AG09319 (cell line): ENCODE data around the gene EPSTI1.

ENCODE experiments used
- DNase-seq: peaks from one replicate; pipeline ENCODE4 v3.0.0-alpha.2; 2010; ENCODE audit warnings: low read depth; ENCODE audit errors: extremely low read depth
- TF ChIP-seq, protein P1 (sequence below): IDR thresholded peaks from 2 replicates; pipeline ENCODE4 v1.5.1; 2011; ENCODE audit warnings: low read depth, mild to moderate bottlenecking, inconsistent platforms, low read length, moderate library complexity

The EPSTI1 gene

GRCh38 chr13:43003010-43003409 lies 11.0 kb upstream of the EPSTI1 start:
- TF ChIP-seq, protein P1, sequence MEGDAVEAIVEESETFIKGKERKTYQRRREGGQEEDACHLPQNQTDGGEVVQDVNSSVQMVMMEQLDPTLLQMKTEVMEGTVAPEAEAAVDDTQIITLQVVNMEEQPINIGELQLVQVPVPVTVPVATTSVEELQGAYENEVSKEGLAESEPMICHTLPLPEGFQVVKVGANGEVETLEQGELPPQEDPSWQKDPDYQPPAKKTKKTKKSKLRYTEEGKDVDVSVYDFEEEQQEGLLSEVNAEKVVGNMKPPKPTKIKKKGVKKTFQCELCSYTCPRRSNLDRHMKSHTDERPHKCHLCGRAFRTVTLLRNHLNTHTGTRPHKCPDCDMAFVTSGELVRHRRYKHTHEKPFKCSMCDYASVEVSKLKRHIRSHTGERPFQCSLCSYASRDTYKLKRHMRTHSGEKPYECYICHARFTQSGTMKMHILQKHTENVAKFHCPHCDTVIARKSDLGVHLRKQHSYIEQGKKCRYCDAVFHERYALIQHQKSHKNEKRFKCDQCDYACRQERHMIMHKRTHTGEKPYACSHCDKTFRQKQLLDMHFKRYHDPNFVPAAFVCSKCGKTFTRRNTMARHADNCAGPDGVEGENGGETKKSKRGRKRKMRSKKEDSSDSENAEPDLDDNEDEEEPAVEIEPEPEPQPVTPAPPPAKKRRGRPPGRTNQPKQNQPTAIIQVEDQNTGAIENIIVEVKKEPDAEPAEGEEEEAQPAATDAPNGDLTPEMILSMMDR, result no peak
- DNase-seq, result no peak

DNA sequence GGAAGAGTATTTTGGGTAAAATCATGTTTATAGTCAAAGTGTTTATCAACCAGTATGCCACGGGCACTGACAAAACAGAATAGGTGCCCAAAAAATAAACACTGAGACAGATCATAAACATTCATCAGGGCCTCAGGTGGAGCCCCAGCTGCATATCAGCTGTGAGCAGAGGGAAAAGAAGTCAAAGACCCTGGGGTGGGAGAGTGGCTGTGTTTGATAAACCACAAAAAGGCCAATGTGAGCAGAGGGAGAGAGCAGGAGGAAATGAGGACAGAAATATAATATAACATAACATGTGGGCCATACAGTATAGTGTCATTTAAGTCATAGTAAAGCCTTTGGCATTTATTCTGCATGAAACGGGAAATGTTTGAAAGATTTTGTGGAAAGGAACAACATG lies 10.0 kb upstream of the EPSTI1 start:
- DNase-seq, result no peak
- TF ChIP-seq, protein P1, result no peak

DNA sequence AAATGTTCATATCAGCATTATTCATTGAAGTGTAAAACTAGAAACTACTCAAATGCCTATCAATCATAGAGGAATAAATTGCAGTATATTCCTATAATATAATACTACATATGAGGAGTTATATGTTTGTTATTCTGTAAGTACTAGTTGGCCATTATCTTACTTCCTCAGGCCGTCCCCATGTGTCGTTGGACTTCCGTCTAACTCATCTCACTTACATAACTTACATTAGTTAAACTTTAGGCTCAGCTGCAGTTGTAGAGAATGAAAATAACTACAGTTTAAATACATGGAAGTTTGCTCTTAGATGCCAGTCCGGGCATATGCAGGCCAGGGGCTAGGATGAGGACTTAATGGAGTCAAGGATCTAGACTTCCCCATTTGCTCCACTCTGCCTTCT lies 8.6 kb upstream of the EPSTI1 start:
- no peak for DNase-seq
- TF ChIP-seq, protein P1, result no peak

DNA sequence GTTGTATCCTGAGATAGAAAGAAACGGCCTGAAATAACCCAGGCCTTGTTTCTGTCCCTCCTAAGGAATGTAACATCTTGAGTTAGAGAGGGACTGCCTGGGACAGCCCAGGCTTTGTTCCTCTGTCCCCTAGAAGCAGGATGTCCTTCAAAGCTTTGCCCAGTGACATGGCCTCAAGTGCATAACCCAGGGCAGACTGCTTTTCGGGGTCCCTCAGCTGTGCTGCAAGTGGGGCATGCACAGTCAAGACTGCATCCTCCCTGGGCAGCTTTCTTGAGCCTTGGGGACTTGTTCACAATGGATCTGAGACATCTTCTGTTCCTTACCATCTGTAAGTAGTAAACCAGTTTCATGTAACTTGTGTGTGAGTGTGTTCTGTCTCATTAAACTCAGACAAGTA lies 7.5 kb upstream of the EPSTI1 start:
- no peak for DNase-seq
- TF ChIP-seq, protein P1, result no peak

- TF ChIP-seq, protein P1, result no peak
- no peak for DNase-seq
Observed at GRCh38 chr13:42997381-42997780, 5.3 kb upstream of the EPSTI1 start.

- no peak for DNase-seq
- TF ChIP-seq, protein P1, result no peak
Observed at GRCh38 chr13:42996584-42996983, 4.5 kb upstream of the EPSTI1 start.

DNA sequence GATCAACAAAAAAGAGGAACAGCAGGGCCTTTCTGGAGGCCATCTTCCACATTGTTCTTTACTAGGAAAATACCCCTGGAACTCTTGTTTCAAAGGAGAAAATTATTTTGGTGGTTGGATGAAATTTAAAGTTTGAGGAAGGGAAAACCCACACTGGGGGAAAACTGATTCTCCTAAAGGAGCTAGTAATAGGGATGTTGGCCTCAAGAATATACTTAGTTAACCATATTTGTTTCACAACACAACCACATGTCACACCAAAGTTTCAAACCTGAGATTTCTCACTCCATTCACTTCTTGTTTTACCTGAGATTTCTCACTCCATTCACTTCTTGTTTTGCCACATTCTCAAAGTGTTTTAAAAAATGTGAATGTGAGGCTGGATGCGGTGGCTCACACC lies 2.8 kb upstream of the EPSTI1 start:
- no peak for DNase-seq
- TF ChIP-seq, protein P1, result no peak
